Ovary (tissue), 10 donors: ENCODE data around the gene SLC6A12. TPM values are rescaled to one million over a fixed set of nuclear protein-coding genes. Genes with fewer than 3 reads are reported as not detected.

Experiments used
- DNase-seq, 5 donors: peaks; one replicate each; pipeline ENCODE4 v3.0.0-alpha.2; 2019 to 2020
- H3K27ac ChIP-seq, 2 donors: fragments of 200-600 bp; one replicate each; pipeline versions ENCODE4 v1.5.1 to v1.8.0; 2019 to 2022
- H3K27me3 ChIP-seq: fragments of 200-600 bp; one replicate; pipeline ENCODE4 v1.8.0; 2022
- H3K36me3 ChIP-seq: fragments of 200-600 bp; sonication (generic); one replicate; pipeline ENCODE4 v1.5.1; 2019
- H3K4me1 ChIP-seq: one replicate; pipeline ENCODE4 v1.8.1; 2013; ENCODE audit warnings: mild to moderate bottlenecking, moderate library complexity; ENCODE audit not compliant: insufficient read depth
- H3K4me3 ChIP-seq: fragments of 200-600 bp; sonication (generic); one replicate; pipeline ENCODE4 v1.5.1; 2017
- H3K9me3 ChIP-seq, 2 donors: fragments of 200-600 bp in 1 of 2; sonication (generic) in 1 of 2; one replicate each; pipeline versions ENCODE4 v1.5.1 to v1.8.1; 2013 to 2019; ENCODE audit warnings: mild to moderate bottlenecking in 1 of 2, moderate library complexity in 1 of 2
- CTCF ChIP-seq, 3 donors: fragments of 450-650 bp in 2 of 3; fragments of 200-600 bp in 1 of 3; IDR thresholded peaks; one replicate each; pipeline versions ENCODE4 v1.5.1 to v1.8.0; 2016 to 2022; ENCODE audit warnings: antibody characterized with exemption in 3 of 3, mild to moderate bottlenecking in 1 of 3
- EP300 ChIP-seq: sonication (generic); formaldehyde crosslinking; IDR thresholded peaks from one replicate; pipeline ENCODE4 v1.6.1; 2017; ENCODE audit warnings: antibody characterized with exemption
- POLR2A ChIP-seq: fragments of 450-650 bp; IDR thresholded peaks from one replicate; pipeline ENCODE4 v1.6.1; 2017; ENCODE audit warnings: antibody characterized with exemption, mild to moderate bottlenecking, moderate library complexity
- WGBS, 3 donors: extraction: QIAGEN DNeasy Blood & Tissue Kit in 1 of 3; methylation state at CpG; one replicate each; pipeline versions ENCODE4 v1.1.5 to v1.1.7; 2013 to 2017; 5-methylcytosine and 5-hydroxymethylcytosine counted together
- intact Hi-C, 4 donors: fragments of 100-400 bp; cut with DNase I; formaldehyde crosslinking; loops; one replicate each; pipeline versions ENCODE4 v1.11.0 to v1.15.1; 2022 to 2023
- long read RNA-seq, 3 donors: library from polyadenylated mRNA in 2 of 3; unstranded in 2 of 3; transcript quantifications; one replicate each; pipeline ENCODE4 v2.0.0 and lab custom pipeline, GENCODE V29; 2021 to 2026
- polyA plus RNA-seq, 2 donors: library from polyadenylated mRNA; stranded (reverse); fragments of 200-250 nt in 1 of 2; fragments of 350-450 nt in 1 of 2; fragmentation: Illumina TruSeq in 1 of 2; extraction: RNeasy Lipid Tissue Mini Kit (QIAGEN cat#74804) in 1 of 2; gene quantifications; one replicate each; pipeline ENCODE4 v1.2.3, GENCODE V29; 2013 to 2014
- total RNA-seq, 7 donors: library from RNA; depleted of rRNA in 2 of 7; stranded (reverse); fragments of >200 nt in 2 of 7; fragmentation: NEBNext Ultra II Directional in 3 of 7; extraction: Animal tissue kit (Norgen Biotek cat#: 25700) in 3 of 7; gene quantifications; one replicate each; pipeline versions ENCODE4 v1.1.0 to v1.2.4, GENCODE V29; 2016 to 2023
- donor health status: DM: no; HTN: no; CAD: no; lungs with moderate emphysema.
- donor health status: DM: no; HTN: no; CAD: no.
- donor health status: Bipolar disorder and iron deficiency.
- donor health status: DM: yes; HTN: yes; CAD: no.
- donor health status: DM: no; HTN: no; CAD: no.
- donor health status: DM: yes; HTN: yes; CAD: no.

The SLC6A12 gene
- total RNA-seq (1 to 10 TPM in 4 of 7 donors, under 1 TPM in 2, not detected in 1; 0.24 to 7.5 (median 1.6) TPM), polyA plus RNA-seq (1 to 10 TPM in 1 of 2 donors, under 1 TPM in 1; 0.46 to 1.5 TPM)
- long read RNA-seq, donor 1, partial matches to known transcripts: 2 of 22 reads
- long read RNA-seq, donor 1, other reads (novel, unspliced or antisense): 20 of 22 reads
- long read RNA-seq, donor 2: 0 reads
- long read RNA-seq, donor 3, partial matches to known transcripts: 0 of 6 reads
- long read RNA-seq, donor 3, other reads (novel, unspliced or antisense): 6 of 6 reads

DNA sequence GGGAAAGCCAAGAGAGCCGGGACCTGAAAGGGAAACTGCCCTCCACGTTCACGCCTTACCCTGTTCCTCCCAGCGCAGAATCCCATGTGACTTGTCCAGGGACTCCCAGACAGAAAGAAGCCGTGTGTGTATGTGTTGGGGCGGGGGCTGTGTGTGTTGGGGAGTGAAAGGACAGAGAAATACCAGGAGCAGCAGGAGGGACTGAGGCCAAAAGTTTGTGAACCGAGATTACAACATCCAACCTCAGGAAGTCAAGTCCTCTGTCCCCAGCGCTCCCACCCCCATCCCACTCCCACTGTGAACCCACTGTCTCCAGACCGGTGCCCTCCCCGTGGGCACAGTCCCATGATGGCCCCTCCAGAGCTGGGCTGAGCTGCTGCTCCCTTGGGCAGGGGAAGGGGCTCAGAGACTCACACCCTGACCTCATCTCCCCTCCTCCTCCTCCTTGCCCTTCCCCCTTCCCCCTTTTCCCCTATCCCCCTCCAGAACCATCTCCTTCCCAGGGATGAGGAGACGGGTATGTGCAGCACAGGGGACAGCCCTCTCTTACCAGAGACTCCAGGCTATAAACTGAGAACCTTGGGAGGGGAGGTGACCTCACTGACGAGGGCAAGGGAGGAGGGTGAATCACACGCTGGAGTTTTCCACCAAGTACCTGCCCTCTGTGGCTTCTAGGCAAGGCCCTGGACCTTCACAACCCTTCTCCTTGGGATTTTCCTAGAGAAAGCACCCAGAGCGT is at the start of gene SLC6A12:
SLC6A12 (minus strand) TSS at position 155 of the 739 bp plus-strand sequence. CDS start 4,171 bp downstream, outside the sequence.
- Histone ChIP-seq H3K9me3 (no peaks in the 10 kb centered on the region), H3K4me1 (no peaks in the 10 kb centered on the region), H3K27me3 (no peaks in the 10 kb centered on the region), H3K36me3 (no peaks in the 10 kb centered on the region), H3K4me3 (no peak within 1 kb of the TSS), H3K27ac (no peak within 1 kb of the TSS)
- no peak for TF ChIP-seq CTCF (IDR thresholded peaks at IDR 0.05)
- no peak for TF ChIP-seq POLR2A
- TF ChIP-seq EP300: no peak
- 44 to 48% (median 47%) methylated on average over 14 of the region's 14 CpGs for WGBS, 3 donors
- DNase-seq: no peak
- intact Hi-C loops: no loop called here

DNA sequence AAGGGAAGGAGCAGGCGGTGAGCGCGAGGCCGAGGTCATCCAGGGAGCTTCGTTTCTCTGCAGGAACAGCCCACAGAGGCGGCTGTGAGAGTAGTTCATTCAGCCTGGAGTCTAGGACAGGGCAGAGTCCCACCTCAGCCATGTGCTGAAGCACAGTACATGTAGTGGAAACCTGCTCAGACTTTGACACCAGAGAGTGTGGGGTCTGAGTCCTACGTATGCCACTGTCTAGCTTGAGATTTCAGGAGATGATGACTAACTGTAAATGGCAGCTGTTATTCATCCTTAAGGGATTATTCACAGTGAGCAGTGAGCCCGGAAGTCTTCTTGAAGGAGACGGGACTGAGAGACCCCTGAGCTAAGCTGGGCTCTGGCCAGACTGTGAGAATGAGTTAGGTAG is 49.6 kb upstream of the SLC6A12 start:
- H3K9me3 ChIP-seq: no peaks in the 10 kb centered on the region
- H3K4me3 ChIP-seq: no peak overlapping the region
- H3K36me3 ChIP-seq: no peaks in the 10 kb centered on the region
- peaks cover 6% of the 10 kb centered on the region for H3K4me1 ChIP-seq
- no peak for TF ChIP-seq POLR2A
- no peak for TF ChIP-seq CTCF (IDR thresholded peaks at IDR 0.05)
- TF ChIP-seq EP300: no peak
- WGBS, 3 donors: 77 to 83% (median 77%) methylated on average over 9 of the region's 9 CpGs
- DNase-seq: no peak
- H3K27me3 ChIP-seq: no peaks in the 10 kb centered on the region
- H3K27ac ChIP-seq: no peak overlapping the region
- intact Hi-C loops: no loop called here

DNA sequence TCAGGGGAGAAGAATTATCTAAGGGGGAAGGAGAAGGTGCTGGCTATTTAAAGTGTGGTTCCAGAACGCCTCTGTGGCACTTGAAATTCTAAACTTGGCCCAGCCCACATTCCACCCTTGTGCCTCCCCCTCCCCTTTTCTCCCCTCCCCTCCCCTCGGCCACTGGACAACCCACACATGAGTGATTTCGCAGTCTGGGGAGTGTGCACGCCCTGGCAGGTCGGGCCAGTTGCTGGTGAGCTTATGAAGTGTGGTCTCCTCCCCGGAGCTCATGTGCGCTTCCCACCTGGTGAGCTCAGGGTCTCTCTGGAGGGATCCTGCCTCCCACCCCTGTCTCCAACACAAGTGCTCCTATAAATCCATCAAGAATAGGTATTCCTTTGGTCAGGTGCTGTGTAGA is 48.9 kb upstream of the SLC6A12 start, which contains the start of gene SLC6A13:
SLC6A13 (minus strand) TSS at position 20 of the 400 bp plus-strand sequence. CDS start 2,784 bp downstream, outside the sequence.
- no peaks in the 10 kb centered on the region for H3K27me3 ChIP-seq
- TF ChIP-seq CTCF (IDR thresholded peaks at IDR 0.05): no peak
- TF ChIP-seq POLR2A: no peak
- TF ChIP-seq EP300: no peak
- H3K4me3 ChIP-seq: no peak within 1 kb of the TSS
- 3 to 17% (median 14%) methylated on average over 7 of the region's 7 CpGs for WGBS, 3 donors
- no peak for DNase-seq
- intact Hi-C loops: no loop called here
- no peak within 1 kb of the TSS for H3K27ac ChIP-seq
- peaks cover under 1% of the 10 kb centered on the region for H3K4me1 ChIP-seq
- H3K9me3 ChIP-seq: no peaks in the 10 kb centered on the region
- H3K36me3 ChIP-seq: no peaks in the 10 kb centered on the region

GRCh38 chr12:262113-262512 is 48.2 kb upstream of the SLC6A12 start:
- H3K27ac ChIP-seq: no peak overlapping the region
- H3K4me3 ChIP-seq: no peak overlapping the region
- intact Hi-C loops: no loop called here
- H3K36me3 ChIP-seq: no peaks in the 10 kb centered on the region
- H3K4me1 ChIP-seq: no peaks in the 10 kb centered on the region
- H3K9me3 ChIP-seq: no peaks in the 10 kb centered on the region
- no peaks in the 10 kb centered on the region for H3K27me3 ChIP-seq
- TF ChIP-seq POLR2A (no peak), CTCF (IDR thresholded peaks at IDR 0.05) (no peak), EP300 (no peak)
- no peak for DNase-seq
